Measurements from ENCODE around the gene DPEP1.

DPEP1 gene

GRCh38 chr16:89636663-89637062 lies 23.2 kb downstream of the DPEP1 start:
- POLR2A ChIA-PET = no interaction called here
- CTCF ChIA-PET = interaction anchor here (1.8 kb wide), 1 partner anchor 29 kb away, joined by 3 read pairs; no protein-coding TSS in a partner anchor
- no peak for TF ChIP-seq CTCF (IDR thresholded peaks at IDR 0.05; ENCODE audit: control extremely low read depth, extremely low read depth, low read depth, missing control alignments)
- DNase-seq (ENCODE audit: extremely low spot score) = no peak

- DNase-seq (ENCODE audit: extremely low spot score) = no peak
- ChIA-PET POLR2A (no interaction called here), CTCF (interaction anchor here (1.1 to 1.8 kb wide), 2 partner anchors 22 to 30 kb away, joined by 3 to 4 read pairs; no protein-coding TSS in a partner anchor)
- no peak for TF ChIP-seq CTCF (IDR thresholded peaks at IDR 0.05; ENCODE audit: control extremely low read depth, extremely low read depth, low read depth, missing control alignments)
These were observed 23.9 kb downstream of the DPEP1 start for GRCh38 chr16:89637379-89637778.

- TF ChIP-seq CTCF (IDR thresholded peaks at IDR 0.05; ENCODE audit: control extremely low read depth, extremely low read depth, low read depth, missing control alignments) = no peak
- ChIA-PET POLR2A (no interaction called here), CTCF (interaction anchor here (1.8 kb wide), 1 partner anchor 31 kb away, joined by 3 read pairs; no protein-coding TSS in a partner anchor)
- no peak for DNase-seq (ENCODE audit: extremely low spot score)
These were observed 25.0 kb downstream of the DPEP1 start for GRCh38 chr16:89638455-89638854.

DNA sequence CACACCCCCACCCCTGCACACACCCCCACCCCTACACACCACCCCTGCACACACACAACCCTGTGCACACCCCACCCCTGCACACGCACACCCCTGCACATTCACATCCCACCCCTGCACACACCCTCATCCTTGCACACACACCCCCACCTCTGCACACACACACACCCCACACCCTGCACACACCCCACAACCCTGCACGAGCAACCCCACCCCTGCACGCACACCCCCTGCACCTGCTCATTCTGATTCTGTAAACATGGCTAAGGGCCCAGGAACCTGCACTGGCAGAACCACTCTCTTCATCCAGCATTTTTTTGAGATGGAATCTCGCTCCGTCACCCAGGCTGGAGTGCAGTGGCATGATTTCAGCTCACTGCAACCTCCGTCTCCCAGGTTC lies 25.9 kb downstream of the DPEP1 start:
- TF ChIP-seq CTCF (IDR thresholded peaks at IDR 0.05; ENCODE audit: control extremely low read depth, extremely low read depth, low read depth, missing control alignments) = no peak
- no peak for DNase-seq (ENCODE audit: extremely low spot score)
- ChIA-PET CTCF (interaction anchor here (0.7 to 4.4 kb wide), 2 partner anchors 24 to 39 kb away, joined by 3 to 29 read pairs; no protein-coding TSS in a partner anchor), POLR2A (no interaction called here)

GRCh38 chr16:89641458-89642119 lies 28.1 kb downstream of the DPEP1 start:
- POLR2A ChIA-PET = no interaction called here

DNA sequence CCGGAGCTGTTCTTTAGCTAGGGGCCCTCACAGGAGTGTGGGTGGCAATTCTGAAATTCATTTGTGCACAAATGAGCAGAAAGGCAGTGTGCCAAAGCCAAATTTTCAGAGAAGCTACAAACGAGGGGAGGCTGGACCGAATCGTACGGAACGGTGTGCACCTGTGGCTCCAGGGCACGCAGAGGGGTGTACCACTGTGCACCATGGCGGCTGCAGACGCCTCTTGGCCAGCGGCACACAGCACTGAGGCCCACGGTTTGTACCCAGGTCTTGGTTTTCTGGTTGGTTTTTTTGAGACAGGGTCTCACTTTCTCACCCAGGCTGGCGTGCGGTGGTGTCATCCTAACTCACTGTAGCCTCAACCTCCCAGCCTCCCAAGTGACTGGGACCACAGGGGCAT lies 29.1 kb downstream of the DPEP1 start:
- POLR2A ChIA-PET = no interaction called here
- TF ChIP-seq CTCF (IDR thresholded peaks at IDR 0.05; ENCODE audit: control extremely low read depth, extremely low read depth, low read depth, missing control alignments) = no peak
- no peak for DNase-seq (ENCODE audit: extremely low spot score)
- CTCF ChIA-PET = interaction anchor here (0.8 to 4.4 kb wide), 6 partner anchors 10 to 67 kb away, joined by 3 to 29 read pairs (median 7); partner anchors contain the start of gene CPNE7

More at GRCh38 chr16:89641458-89642119, 28.1 kb downstream of the DPEP1 start:
- CTCF ChIA-PET = interaction anchor here (0.9 to 4.4 kb wide), 15 partner anchors 9 to 237 kb away, joined by 3 to 29 read pairs (median 4); partner anchors contain the start of genes CDK10, CHMP1A, CPNE7 and SPATA33
- no peak for DNase-seq (ENCODE audit: extremely low spot score)
- no peak for TF ChIP-seq CTCF (IDR thresholded peaks at IDR 0.05; ENCODE audit: control extremely low read depth, extremely low read depth, low read depth, missing control alignments)
